Adrenal gland (tissue), 5 donors: ENCODE results near the gene FBXL7.

Experiments used
- POLR2A ChIP-seq, 2 donors: fragments of 450-650 bp; IDR thresholded peaks; one replicate each; pipeline ENCODE4 v1.6.1; 2017; ENCODE audit warnings: antibody characterized with exemption in 2 of 2, mild to moderate bottlenecking in 2 of 2, moderate library complexity in 1 of 2
- TF ChIP-seq, protein P1 (sequence below), 6 experiments: fragments of 450-650 bp in 4 of 6; fragments of 200-600 bp in 2 of 6; sonication (generic) in 1 of 6; IDR thresholded peaks; 1 replicate in 5 of 6; 2 replicates in 1 of 6; pipeline versions ENCODE4 v1.5.1 to v1.8.0; 2016 to 2021; ENCODE audit warnings: antibody characterized with exemption in 6 of 6, mild to moderate bottlenecking in 2 of 6, moderate library complexity in 1 of 6
- donor health status: DM: no; HTN: no; CAD: no.

DNA sequence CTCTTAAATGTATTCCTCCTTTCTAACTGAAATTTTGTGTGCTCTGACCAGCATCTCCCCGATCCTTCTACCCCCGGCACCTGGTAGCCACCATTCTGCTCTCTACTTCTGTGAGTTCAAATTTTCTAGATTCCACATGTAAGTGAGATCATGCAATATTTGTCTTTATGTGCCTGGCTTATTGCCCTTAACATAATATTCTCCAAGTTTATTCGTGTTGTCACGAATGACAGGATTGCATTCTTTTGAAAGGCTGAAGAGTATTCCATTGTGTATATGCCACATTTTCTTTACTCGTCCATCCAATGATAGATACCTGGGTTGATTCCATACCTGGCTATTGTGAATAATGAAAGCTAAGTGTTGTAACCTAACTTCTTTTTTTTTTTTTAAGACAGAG lies 29.0 kb downstream of the FBXL7 start:
- no peak for TF ChIP-seq POLR2A (IDR thresholded peaks at IDR 0.05)
- TF ChIP-seq, protein P1, sequence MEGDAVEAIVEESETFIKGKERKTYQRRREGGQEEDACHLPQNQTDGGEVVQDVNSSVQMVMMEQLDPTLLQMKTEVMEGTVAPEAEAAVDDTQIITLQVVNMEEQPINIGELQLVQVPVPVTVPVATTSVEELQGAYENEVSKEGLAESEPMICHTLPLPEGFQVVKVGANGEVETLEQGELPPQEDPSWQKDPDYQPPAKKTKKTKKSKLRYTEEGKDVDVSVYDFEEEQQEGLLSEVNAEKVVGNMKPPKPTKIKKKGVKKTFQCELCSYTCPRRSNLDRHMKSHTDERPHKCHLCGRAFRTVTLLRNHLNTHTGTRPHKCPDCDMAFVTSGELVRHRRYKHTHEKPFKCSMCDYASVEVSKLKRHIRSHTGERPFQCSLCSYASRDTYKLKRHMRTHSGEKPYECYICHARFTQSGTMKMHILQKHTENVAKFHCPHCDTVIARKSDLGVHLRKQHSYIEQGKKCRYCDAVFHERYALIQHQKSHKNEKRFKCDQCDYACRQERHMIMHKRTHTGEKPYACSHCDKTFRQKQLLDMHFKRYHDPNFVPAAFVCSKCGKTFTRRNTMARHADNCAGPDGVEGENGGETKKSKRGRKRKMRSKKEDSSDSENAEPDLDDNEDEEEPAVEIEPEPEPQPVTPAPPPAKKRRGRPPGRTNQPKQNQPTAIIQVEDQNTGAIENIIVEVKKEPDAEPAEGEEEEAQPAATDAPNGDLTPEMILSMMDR (IDR thresholded peaks at IDR 0.05) = no peak
